Vagina (tissue), 2 donors: ENCODE data around the gene RBM19.

Experiments used
- POLR2A ChIP-seq, 2 donors: fragments of 450-650 bp; IDR thresholded peaks; one replicate each; pipeline ENCODE4 v1.6.1; 2017; ENCODE audit warnings: antibody characterized with exemption in 2 of 2, mild to moderate bottlenecking in 2 of 2, moderate library complexity in 2 of 2
- POLR2AphosphoS5 ChIP-seq, 2 donors: sonication (generic); formaldehyde crosslinking; IDR thresholded peaks; one replicate each; pipeline ENCODE4 v1.9.0; 2017; ENCODE audit warnings: antibody characterized with exemption in 2 of 2, mild to moderate bottlenecking in 2 of 2, low read depth in 1 of 2; ENCODE audit not compliant: insufficient read depth in 1 of 2
- TF ChIP-seq, protein P1 (sequence below), 3 experiments: fragments of 450-650 bp in 2 of 3; fragments of 200-600 bp in 1 of 3; sonication (generic) in 1 of 3; IDR thresholded peaks; one replicate each; pipeline ENCODE4 v1.5.1; 2017 to 2019; ENCODE audit warnings: antibody characterized with exemption in 3 of 3, mild to moderate bottlenecking in 2 of 3, moderate library complexity in 2 of 3

DNA sequence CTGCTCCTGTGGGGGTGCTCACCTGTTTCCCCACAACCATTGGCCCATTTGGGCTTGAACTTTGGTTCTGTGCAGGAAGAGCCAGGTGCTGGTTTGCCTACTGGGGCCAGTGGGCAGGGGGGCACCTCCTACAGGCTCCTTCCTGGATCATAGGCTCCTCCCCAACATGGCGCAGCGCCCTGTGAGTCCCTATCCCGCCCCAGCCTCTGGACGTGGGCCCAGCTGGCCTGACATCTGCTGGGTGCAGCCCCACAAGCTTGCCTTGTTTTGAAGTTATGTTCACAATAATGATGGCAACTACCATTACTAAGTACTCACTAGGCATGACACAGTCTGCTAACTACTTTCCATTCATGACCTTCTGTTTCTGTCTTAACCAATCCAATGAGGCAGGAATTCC is 147.8 kb downstream of the RBM19 start:
- TF ChIP-seq, protein P1, sequence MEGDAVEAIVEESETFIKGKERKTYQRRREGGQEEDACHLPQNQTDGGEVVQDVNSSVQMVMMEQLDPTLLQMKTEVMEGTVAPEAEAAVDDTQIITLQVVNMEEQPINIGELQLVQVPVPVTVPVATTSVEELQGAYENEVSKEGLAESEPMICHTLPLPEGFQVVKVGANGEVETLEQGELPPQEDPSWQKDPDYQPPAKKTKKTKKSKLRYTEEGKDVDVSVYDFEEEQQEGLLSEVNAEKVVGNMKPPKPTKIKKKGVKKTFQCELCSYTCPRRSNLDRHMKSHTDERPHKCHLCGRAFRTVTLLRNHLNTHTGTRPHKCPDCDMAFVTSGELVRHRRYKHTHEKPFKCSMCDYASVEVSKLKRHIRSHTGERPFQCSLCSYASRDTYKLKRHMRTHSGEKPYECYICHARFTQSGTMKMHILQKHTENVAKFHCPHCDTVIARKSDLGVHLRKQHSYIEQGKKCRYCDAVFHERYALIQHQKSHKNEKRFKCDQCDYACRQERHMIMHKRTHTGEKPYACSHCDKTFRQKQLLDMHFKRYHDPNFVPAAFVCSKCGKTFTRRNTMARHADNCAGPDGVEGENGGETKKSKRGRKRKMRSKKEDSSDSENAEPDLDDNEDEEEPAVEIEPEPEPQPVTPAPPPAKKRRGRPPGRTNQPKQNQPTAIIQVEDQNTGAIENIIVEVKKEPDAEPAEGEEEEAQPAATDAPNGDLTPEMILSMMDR (IDR thresholded peaks at IDR 0.05), result no peak
- TF ChIP-seq POLR2A (IDR thresholded peaks at IDR 0.05) (no peak), POLR2AphosphoS5 (IDR thresholded peaks at IDR 0.05; ENCODE audit: insufficient read depth in 1 of 2, low read depth in 1 of 2) (no peak)
